BJ (cell line): ENCODE results near the gene NKAIN2. TPM values are rescaled to one million over a fixed set of nuclear protein-coding genes. Genes with fewer than 3 reads are reported as not detected.

ENCODE experiments used
- CTCF ChIA-PET: fragments of 350-600 bp; formaldehyde crosslinking; extraction: SDS; loops from one replicate; lab custom pipeline; 2021; ENCODE audit warnings: antibody characterized with exemption, inconsistent platforms; lab: Yijun Ruan, JAX
- POLR2A ChIA-PET: fragments of 300-600 bp; sonication (Branson Sonifier 250); formaldehyde crosslinking; extraction: SDS; loops from one replicate; lab custom pipeline; 2021; ENCODE audit warnings: antibody characterized with exemption; lab: Charles Lee
- DNase-seq: peaks from one replicate; pipeline ENCODE4 v3.0.0-alpha.2; 2011; ENCODE audit warnings: low read depth
- H3K27me3 ChIP-seq: 2 replicates; pipeline ENCODE4 v1.6.0; 2011; ENCODE audit warnings: low read length; ENCODE audit not compliant: control insufficient read depth, insufficient read depth
- H3K36me3 ChIP-seq: 2 replicates; pipeline ENCODE4 v1.5.1; 2011; ENCODE audit warnings: low read length; ENCODE audit not compliant: control insufficient read depth, insufficient read depth
- H3K4me3 ChIP-seq: 2 replicates; pipeline ENCODE4 v1.5.1; 2011; ENCODE audit warnings: low read depth, mild to moderate bottlenecking, control low read depth, low read length
- CTCF ChIP-seq: IDR thresholded peaks from 2 replicates; pipeline ENCODE4 v1.5.1; 2011; ENCODE audit warnings: low read depth, mild to moderate bottlenecking, control low read depth, inconsistent platforms, low read length, moderate library complexity; ENCODE audit not compliant: insufficient read depth
- polyA plus RNA-seq: library from polyadenylated mRNA; depleted of rRNA; stranded (reverse); fragments of >200 nt; gene quantifications from 2 replicates; pipeline ENCODE4 v1.2.3, GENCODE V29; 2011

The NKAIN2 gene
- polyA plus RNA-seq, 1 experiment = not detected

- POLR2A ChIA-PET = no interaction called here
- Histone ChIP-seq H3K4me3 (no peak overlapping the region), H3K36me3 (no peaks in the 10 kb centered on the region), H3K27me3 (no peaks in the 10 kb centered on the region)
- no peak for TF ChIP-seq CTCF
- no peak for DNase-seq
- CTCF ChIA-PET = no interaction called here
These were observed 153.0 kb downstream of the NKAIN2 start for GRCh38 chr6:123956492-123957139.

GRCh38 chr6:123962508-123962907 lies 158.8 kb downstream of the NKAIN2 start:
- no peak for DNase-seq
- Histone ChIP-seq H3K27me3 (no peaks in the 10 kb centered on the region), H3K4me3 (no peak overlapping the region), H3K36me3 (no peaks in the 10 kb centered on the region)
- ChIA-PET CTCF (no interaction called here), POLR2A (no interaction called here)
- TF ChIP-seq CTCF = no peak

GRCh38 chr6:123965894-123966293 lies 162.2 kb downstream of the NKAIN2 start:
- no peak for TF ChIP-seq CTCF
- DNase-seq = no peak
- H3K4me3 ChIP-seq = no peak overlapping the region
- no peaks in the 10 kb centered on the region for H3K36me3 ChIP-seq
- ChIA-PET CTCF (no interaction called here), POLR2A (no interaction called here)
- H3K27me3 ChIP-seq = no peaks in the 10 kb centered on the region

GRCh38 chr6:123966618-123967017 lies 163.0 kb downstream of the NKAIN2 start:
- TF ChIP-seq CTCF = no peak
- ChIA-PET POLR2A (no interaction called here), CTCF (no interaction called here)
- Histone ChIP-seq H3K27me3 (no peaks in the 10 kb centered on the region), H3K4me3 (no peak overlapping the region), H3K36me3 (no peaks in the 10 kb centered on the region)
- no peak for DNase-seq

- DNase-seq = no peak
- TF ChIP-seq CTCF = no peak
- CTCF ChIA-PET = no interaction called here
- no peaks in the 10 kb centered on the region for H3K27me3 ChIP-seq
- POLR2A ChIA-PET = no interaction called here
- H3K4me3 ChIP-seq = no peak overlapping the region
- H3K36me3 ChIP-seq = no peaks in the 10 kb centered on the region
These were observed 164.2 kb downstream of the NKAIN2 start for GRCh38 chr6:123967905-123968304.
